GM12878 (cell line): ENCODE data around the gene PLA2G4A.

ENCODE experiments used
- CEBPB ChIP-seq, 2 experiments: fragments of 150-350 bp in 1 of 2; IDR thresholded peaks; 2 replicates each; pipeline ENCODE4 v1.6.1; 2012 to 2014; ENCODE audit warnings: low read depth in 2 of 2, low read length in 2 of 2, borderline replicate concordance in 1 of 2, inconsistent platforms in 1 of 2
- CTCF ChIP-seq, 3 experiments: IDR thresholded peaks in 2 of 3; conservative IDR thresholded peaks in 1 of 3; 2 replicates each; pipeline ENCODE4 v1.5.1; 2011; ENCODE audit warnings: low read depth in 3 of 3, low read length in 3 of 3, mild to moderate bottlenecking in 3 of 3, control low read depth in 2 of 3, moderate library complexity in 2 of 3, inconsistent platforms in 1 of 3, mixed read lengths in 1 of 3; ENCODE audit not compliant: control insufficient read depth in 2 of 3, insufficient read depth in 1 of 3; ENCODE audit errors: extremely low read depth in 1 of 3
- ETV6 ChIP-seq, 2 experiments: fragments of 450-650 bp in 1 of 2; IDR thresholded peaks in 1 of 2; conservative IDR thresholded peaks in 1 of 2; 2 replicates each; pipeline ENCODE4 v1.6.1; 2014; ENCODE audit warnings: antibody characterized with exemption in 1 of 2, borderline replicate concordance in 1 of 2, low read depth in 1 of 2, mild to moderate bottlenecking in 1 of 2, moderate library complexity in 1 of 2
- PBX3 ChIP-seq: IDR thresholded peaks from 2 replicates; pipeline ENCODE4 v1.6.1; 2011; ENCODE audit warnings: mild to moderate bottlenecking, low read depth, low read length, moderate library complexity; ENCODE audit not compliant: insufficient replicate concordance
- RAD51 ChIP-seq: fragments of 450-650 bp; IDR thresholded peaks from 2 replicates; pipeline ENCODE4 v1.6.1; 2016; ENCODE audit warnings: moderate library complexity, mild to moderate bottlenecking, inconsistent platforms
- SMC3 ChIP-seq: IDR thresholded peaks from 2 replicates; pipeline ENCODE4 v1.6.1; 2011; ENCODE audit warnings: low read length, improper control_type of control experiment, borderline replicate concordance
- USF2 ChIP-seq: IDR thresholded peaks from 2 replicates; pipeline ENCODE4 v1.6.1; 2011; ENCODE audit warnings: low read depth, low read length, improper control_type of control experiment, borderline replicate concordance
- YY1 ChIP-seq: IDR thresholded peaks from 2 replicates; pipeline ENCODE4 v1.6.1; 2011; ENCODE audit warnings: low read depth, mild to moderate bottlenecking, low read length

DNA sequence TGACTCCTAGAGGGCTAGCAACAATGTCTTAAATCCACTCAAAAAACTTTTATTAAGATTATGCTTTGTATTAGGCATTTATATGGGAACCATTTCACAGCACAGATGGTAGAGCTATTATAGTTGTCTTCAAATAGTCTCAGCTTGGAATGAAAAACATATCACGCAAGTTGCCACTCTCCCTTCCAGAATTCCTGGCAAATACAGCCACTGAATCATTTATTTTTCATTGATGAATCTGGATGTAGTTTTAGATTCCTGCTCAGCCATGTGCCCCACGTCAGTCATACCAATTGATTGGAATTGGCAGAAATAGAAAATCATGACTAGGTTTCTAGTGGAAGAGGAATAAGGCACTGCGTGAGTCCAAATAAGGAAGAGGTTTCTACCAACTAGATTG, 165.2 kb downstream of the PLA2G4A start:
- no peak for TF ChIP-seq CTCF (IDR thresholded peaks at IDR 0.05 in 2 of 3, conservative IDR thresholded peaks at IDR 0.05 in 1 of 3; ENCODE audit: control insufficient read depth in 2 of 3, extremely low read depth in 1 of 3, insufficient read depth in 1 of 3, low read depth in 3 of 3, low read length in 3 of 3)
- TF ChIP-seq PBX3: no peak
- no peak for TF ChIP-seq SMC3
- TF ChIP-seq USF2: no peak
- no peak for TF ChIP-seq ETV6 (conservative IDR thresholded peaks at IDR 0.05 in 1 of 2, IDR thresholded peaks at IDR 0.05 in 1 of 2; ENCODE audit: borderline replicate concordance in 1 of 2, low read depth in 1 of 2)
- no peak for TF ChIP-seq YY1
- no peak for TF ChIP-seq CEBPB (IDR thresholded peaks at IDR 0.05; ENCODE audit: borderline replicate concordance in 1 of 2, low read depth in 2 of 2, low read length in 2 of 2)
- no peak for TF ChIP-seq RAD51
